Kasumi-1 (cell line): ENCODE data around the gene NOL8.

ENCODE experiments used
- DNase-seq, 2 experiments: peaks; one replicate each; lab custom pipeline; 2025; lab: John Stamatoyannopoulos, UW

The NOL8 gene

GRCh38 chr9:92312887-92313623, 12.1 kb downstream of the NOL8 start:
- DNase-seq = no peak

- no peak for DNase-seq
Measured at GRCh38 chr9:92310562-92310961, 14.6 kb downstream of the NOL8 start.

GRCh38 chr9:92308893-92309292, 16.3 kb downstream of the NOL8 start:
- no peak for DNase-seq

GRCh38 chr9:92300936-92301335, 24.2 kb downstream of the NOL8 start:
- DNase-seq = no peak

- peak; percentile 40 to 52 for DNase-seq
Measured at GRCh38 chr9:92299116-92299515, 26.0 kb downstream of the NOL8 start.

- no peak for DNase-seq
Measured at GRCh38 chr9:92298036-92298435, 27.1 kb downstream of the NOL8 start.

GRCh38 chr9:92297611-92298010, 27.5 kb downstream of the NOL8 start:
- no peak for DNase-seq

GRCh38 chr9:92295827-92296258, 29.3 kb downstream of the NOL8 start:
- peak; percentile 98 to 99 for DNase-seq

- no peak for DNase-seq
Measured at GRCh38 chr9:92295240-92295790, 29.8 kb downstream of the NOL8 start.

- DNase-seq = peak in 1 of 2 experiments; percentile 21
Measured at GRCh38 chr9:92294297-92294676, 30.9 kb downstream of the NOL8 start.

- DNase-seq = peak; percentile 93 to 96
Measured at GRCh38 chr9:92293452-92294296, 31.5 kb downstream of the NOL8 start, which contains the start of gene IARS1. TSS of gene IARS1 (minus strand) at chr9:92293697. CDS start at chr9:92289419, 4,278 bp downstream.

GRCh38 chr9:92293075-92293354, 32.1 kb downstream of the NOL8 start:
- no peak for DNase-seq

- DNase-seq = peak in 1 of 2 experiments; percentile 21
Measured at GRCh38 chr9:92292338-92293074, 32.6 kb downstream of the NOL8 start.

GRCh38 chr9:92291577-92291976, 33.6 kb downstream of the NOL8 start:
- DNase-seq = no peak

GRCh38 chr9:92290785-92291429, 34.2 kb downstream of the NOL8 start:
- no peak for DNase-seq

GRCh38 chr9:92289708-92290390, 35.3 kb downstream of the NOL8 start:
- DNase-seq = no peak

- DNase-seq = no peak
Measured at GRCh38 chr9:92279302-92279701, 45.8 kb downstream of the NOL8 start.

- DNase-seq = no peak
Measured at GRCh38 chr9:92278110-92278509, 47.0 kb downstream of the NOL8 start.

- DNase-seq = peak; percentile 73 to 77
Measured at GRCh38 chr9:92276331-92277032, 48.7 kb downstream of the NOL8 start.

- no peak for DNase-seq
Measured at GRCh38 chr9:92275541-92275940, 49.6 kb downstream of the NOL8 start.

GRCh38 chr9:92270511-92270910, 54.6 kb downstream of the NOL8 start:
- no peak for DNase-seq
